SU-DHL-6 (cell line): ENCODE data around the gene ANKS1B.

Experiments
- EZH2phosphoT487 ChIP-seq: fragments of 200-600 bp; sonication (generic), shearing (Covaris generic); conservative IDR thresholded peaks from 2 replicates; pipeline ENCODE4 v1.6.1; 2018; ENCODE audit warnings: mild to moderate bottlenecking, antibody characterized with exemption, low read length, moderate library complexity, mixed read lengths
- TF ChIP-seq, protein P1 (sequence below): fragments of 200-600 bp; sonication (generic); IDR thresholded peaks from one replicate; pipeline ENCODE4 v1.5.1; 2017; ENCODE audit warnings: antibody characterized with exemption, mild to moderate bottlenecking, low read length, moderate library complexity; ENCODE audit not compliant: insufficient read depth, poor library complexity, severe bottlenecking

- TF ChIP-seq, protein P1, sequence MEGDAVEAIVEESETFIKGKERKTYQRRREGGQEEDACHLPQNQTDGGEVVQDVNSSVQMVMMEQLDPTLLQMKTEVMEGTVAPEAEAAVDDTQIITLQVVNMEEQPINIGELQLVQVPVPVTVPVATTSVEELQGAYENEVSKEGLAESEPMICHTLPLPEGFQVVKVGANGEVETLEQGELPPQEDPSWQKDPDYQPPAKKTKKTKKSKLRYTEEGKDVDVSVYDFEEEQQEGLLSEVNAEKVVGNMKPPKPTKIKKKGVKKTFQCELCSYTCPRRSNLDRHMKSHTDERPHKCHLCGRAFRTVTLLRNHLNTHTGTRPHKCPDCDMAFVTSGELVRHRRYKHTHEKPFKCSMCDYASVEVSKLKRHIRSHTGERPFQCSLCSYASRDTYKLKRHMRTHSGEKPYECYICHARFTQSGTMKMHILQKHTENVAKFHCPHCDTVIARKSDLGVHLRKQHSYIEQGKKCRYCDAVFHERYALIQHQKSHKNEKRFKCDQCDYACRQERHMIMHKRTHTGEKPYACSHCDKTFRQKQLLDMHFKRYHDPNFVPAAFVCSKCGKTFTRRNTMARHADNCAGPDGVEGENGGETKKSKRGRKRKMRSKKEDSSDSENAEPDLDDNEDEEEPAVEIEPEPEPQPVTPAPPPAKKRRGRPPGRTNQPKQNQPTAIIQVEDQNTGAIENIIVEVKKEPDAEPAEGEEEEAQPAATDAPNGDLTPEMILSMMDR, result no peak
- TF ChIP-seq EZH2phosphoT487, result no peak
These were observed 1166.5 kb downstream of the ANKS1B start for GRCh38 chr12:98818239-98818638.
